ENCODE data around the gene ELFN2.

DNA sequence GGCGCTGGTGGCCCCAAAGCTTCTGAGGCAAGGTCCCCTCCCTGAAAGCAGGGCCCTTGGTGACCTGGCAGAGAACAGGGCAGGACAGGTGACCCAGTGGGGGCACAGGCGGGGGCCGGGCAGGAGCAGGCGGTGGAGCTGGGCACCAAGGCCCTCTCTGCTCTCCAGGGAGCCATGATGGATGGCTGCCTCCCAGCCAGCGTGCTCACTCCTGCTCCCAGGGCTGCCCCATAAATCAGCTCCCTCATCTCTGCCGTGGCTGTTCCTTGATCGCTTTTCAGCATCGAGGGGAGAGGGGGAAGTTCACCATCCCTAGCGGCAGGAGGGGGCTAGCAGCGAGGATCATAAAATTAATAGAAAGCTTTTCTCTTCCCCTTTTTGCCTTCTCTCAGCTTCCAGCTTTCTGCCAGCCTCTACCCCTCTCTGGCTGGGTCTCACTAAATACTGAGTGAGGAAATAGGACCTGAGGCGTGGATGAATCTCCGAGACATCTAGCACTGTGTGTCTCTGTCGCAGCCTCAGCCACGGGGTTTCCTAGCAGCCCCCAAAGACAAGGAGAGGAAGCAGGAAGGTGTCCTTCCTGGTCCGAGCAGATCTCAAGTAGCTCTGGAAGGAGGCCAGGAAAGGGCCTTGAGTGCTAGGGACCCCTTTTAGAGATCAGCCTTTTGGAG is 22.2 kb upstream of the ELFN2 start:
- no peak for TF ChIP-seq CTCF (conservative IDR thresholded peaks at IDR 0.05; ENCODE audit: low read depth, low read length)
- no peak for TF ChIP-seq EZH2 (IDR thresholded peaks at IDR 0.05; ENCODE audit: low read length, unreplicated experiment)
